ENCODE results near the gene TARS2. TPM values are rescaled to one million over a fixed set of nuclear protein-coding genes. Genes with fewer than 3 reads are reported as not detected.

TARS2 gene
- polyA plus RNA-seq, 1 experiment: 17.7 TPM

DNA sequence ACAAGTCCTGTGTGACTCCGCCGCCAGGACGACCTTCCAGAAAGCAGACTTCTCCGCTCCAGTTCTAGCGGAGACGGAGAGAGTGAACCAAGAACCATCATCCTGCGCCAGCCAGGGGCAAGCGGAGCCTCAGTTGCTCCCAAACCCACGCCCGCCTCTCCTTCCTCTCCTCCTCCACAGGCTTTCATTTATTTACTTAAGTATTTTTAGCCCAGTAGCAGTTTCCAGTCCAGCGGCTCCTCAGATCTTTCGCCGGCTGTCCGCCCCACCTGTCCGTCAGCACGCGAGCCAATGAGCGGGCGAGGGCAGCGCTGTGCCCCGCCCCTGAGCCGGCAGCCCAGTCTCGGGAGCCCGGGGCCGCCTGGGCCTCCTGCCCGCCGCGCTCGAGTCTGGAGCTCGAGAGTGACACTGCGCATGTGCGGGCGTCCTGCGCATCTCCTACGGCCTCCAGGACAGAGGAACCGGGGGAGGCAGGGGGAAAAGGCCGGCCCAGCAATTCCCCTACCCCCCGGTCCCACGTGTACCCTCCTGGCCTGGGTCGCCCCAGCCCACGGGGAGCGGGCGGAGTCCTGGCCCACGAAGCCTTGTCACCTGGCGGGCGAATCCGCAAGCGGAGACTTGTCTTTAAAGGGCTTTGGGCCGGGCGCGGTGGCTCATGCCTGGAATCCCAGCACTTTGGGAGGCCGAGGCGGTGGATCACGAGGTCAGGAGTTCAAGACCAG, 28.3 kb downstream of the TARS2 start, which contains the start of gene FALEC:
Gene FALEC, plus strand, starts transcription at position 425 of the 722 bp plus-strand sequence.
- peak; percentile 77 for DNase-seq (ENCODE audit: low read depth)
- CTCF ChIA-PET: interaction anchor here (0.6 to 4.9 kb wide), 8 partner anchors 17 to 736 kb away, joined by 3 to 37 read pairs (median 3); partner anchors contain the start of gene TARS2
- H3K27me3 ChIP-seq (ENCODE audit: control insufficient read depth, insufficient read depth, low read length): no peaks in the 10 kb centered on the region
- POLR2A ChIA-PET: interaction anchor here (0.5 to 1.2 kb wide), 5 partner anchors 8 to 250 kb away, joined by 3 to 14 read pairs (median 4); partner anchors contain the start of genes CTSS and ECM1
- TF ChIP-seq CTCF (IDR thresholded peaks at IDR 0.05; ENCODE audit: insufficient read depth, low read depth, low read length): 0 out of 2 replicates have a peak, but pooled peaks have one; percentile 3
- peak within 1 kb of the TSS; percentile 61 for H3K4me3 ChIP-seq (ENCODE audit: low read depth, low read length)
- H3K36me3 ChIP-seq (ENCODE audit: control insufficient read depth, insufficient read depth, low read length): peaks cover 5% of the 10 kb centered on the region

- 0 out of 2 replicates have a peak, but pooled peaks have one; percentile 16 for TF ChIP-seq CTCF (IDR thresholded peaks at IDR 0.05; ENCODE audit: insufficient read depth, low read depth, low read length)
- no peak for DNase-seq (ENCODE audit: low read depth)
- H3K36me3 ChIP-seq (ENCODE audit: control insufficient read depth, insufficient read depth, low read length): peaks cover 5% of the 10 kb centered on the region
- H3K4me3 ChIP-seq (ENCODE audit: low read depth, low read length): peak overlapping the region; percentile 61
- POLR2A ChIA-PET: interaction anchor here (0.5 to 1.2 kb wide), 5 partner anchors 8 to 249 kb away, joined by 3 to 14 read pairs (median 4); partner anchors contain the start of genes CTSS and ECM1
- CTCF ChIA-PET: interaction anchor here (0.8 to 4.9 kb wide), 8 partner anchors 9 to 153 kb away, joined by 3 to 37 read pairs (median 3); partner anchors contain the start of gene TARS2
- H3K27me3 ChIP-seq (ENCODE audit: control insufficient read depth, insufficient read depth, low read length): no peaks in the 10 kb centered on the region
These were observed 28.9 kb downstream of the TARS2 start for GRCh38 chr1:150516050-150516591.

DNA sequence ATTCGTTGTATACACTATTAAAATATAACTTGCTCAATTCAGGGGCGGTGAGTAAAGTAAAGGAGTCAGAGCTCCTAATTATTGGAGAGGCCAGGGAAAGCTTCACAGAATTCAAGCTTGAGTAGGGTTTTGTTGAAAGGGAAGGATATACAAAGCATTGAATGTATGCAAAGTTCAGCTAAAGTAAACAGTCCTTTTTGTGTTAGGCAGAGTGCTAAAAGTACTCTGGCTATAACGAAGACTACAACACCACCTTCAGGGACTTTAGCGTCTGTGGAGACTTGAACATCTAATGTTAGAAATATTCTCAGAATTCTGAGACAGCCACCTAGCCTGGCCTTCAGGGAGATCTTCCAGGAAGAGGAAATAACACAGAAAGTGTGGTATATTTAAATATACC, 29.4 kb downstream of the TARS2 start:
- H3K27me3 ChIP-seq (ENCODE audit: control insufficient read depth, insufficient read depth, low read length): no peaks in the 10 kb centered on the region
- peaks cover 2% of the 10 kb centered on the region for H3K36me3 ChIP-seq (ENCODE audit: control insufficient read depth, insufficient read depth, low read length)
- TF ChIP-seq CTCF (IDR thresholded peaks at IDR 0.05; ENCODE audit: insufficient read depth, low read depth, low read length): 0 out of 2 replicates have a peak, but pooled peaks have one; percentile 1
- ChIA-PET POLR2A (interaction anchor here (0.6 to 1.2 kb wide), 2 partner anchors 9 to 62 kb away, joined by 3 to 6 read pairs; partner anchors contain the start of gene ECM1), CTCF (interaction anchor here (0.8 to 4.9 kb wide), 6 partner anchors 9 to 153 kb away, joined by 3 to 37 read pairs (median 4); no protein-coding TSS in a partner anchor)
- no peak for DNase-seq (ENCODE audit: low read depth)
- no peak overlapping the region for H3K4me3 ChIP-seq (ENCODE audit: low read depth, low read length)

- no peaks in the 10 kb centered on the region for H3K36me3 ChIP-seq (ENCODE audit: control insufficient read depth, insufficient read depth, low read length)
- TF ChIP-seq CTCF (IDR thresholded peaks at IDR 0.05; ENCODE audit: insufficient read depth, low read depth, low read length): no peak
- ChIA-PET POLR2A (no interaction called here), CTCF (interaction anchor here (0.9 kb wide), 1 partner anchor 23 kb away, joined by 3 read pairs; no protein-coding TSS in a partner anchor)
- H3K4me3 ChIP-seq (ENCODE audit: low read depth, low read length): no peak overlapping the region
- no peak for DNase-seq (ENCODE audit: low read depth)
- no peaks in the 10 kb centered on the region for H3K27me3 ChIP-seq (ENCODE audit: control insufficient read depth, insufficient read depth, low read length)
These were observed 34.2 kb downstream of the TARS2 start for GRCh38 chr1:150521196-150521968.
